Breast epithelium (tissue), 4 donors: ENCODE data around the gene UBTFL1. TPM values are rescaled to one million over a fixed set of nuclear protein-coding genes. Genes with fewer than 3 reads are reported as not detected.
"Not testable (repeated sequence)": the region's sequence is repeated elsewhere in the genome, so short reads cannot be mapped to it uniquely, and the experiment has no call there.

Experiments
- DNase-seq, 2 donors: peaks; one replicate each; pipeline ENCODE4 v3.0.0-alpha.2; 2019; ENCODE audit warnings: low spot score in 2 of 2
- H3K27ac ChIP-seq, 2 donors: fragments of 200-600 bp; sonication (generic) in 1 of 2; one replicate each; pipeline ENCODE4 v1.5.1; 2016 to 2019; ENCODE audit warnings: mild to moderate bottlenecking in 1 of 2
- H3K27me3 ChIP-seq, 2 donors: fragments of 200-600 bp; sonication (generic) in 1 of 2; one replicate each; pipeline versions ENCODE4 v1.5.1 to v1.6.0; 2017 to 2019; ENCODE audit warnings: control low read depth in 1 of 2, mild to moderate bottlenecking in 1 of 2
- H3K36me3 ChIP-seq: fragments of 200-600 bp; one replicate; pipeline ENCODE4 v1.5.1; 2019
- H3K4me1 ChIP-seq, 2 donors: fragments of 200-600 bp; sonication (generic); one replicate each; pipeline ENCODE4 v1.5.1; 2016 to 2019; ENCODE audit warnings: control low read depth in 1 of 2
- H3K4me3 ChIP-seq, 3 donors: fragments of 200-600 bp; sonication (generic); 1 replicate in 2 of 3; 2 replicates in 1 of 3; pipeline ENCODE4 v1.5.1; 2016 to 2019; ENCODE audit warnings: mild to moderate bottlenecking in 3 of 3, moderate library complexity in 2 of 3
- H3K9me3 ChIP-seq, 2 donors: fragments of 200-600 bp; sonication (generic) in 1 of 2; one replicate each; pipeline ENCODE4 v1.5.1; 2016 to 2019; ENCODE audit warnings: control low read depth in 1 of 2
- POLR2A ChIP-seq: fragments of 450-650 bp; IDR thresholded peaks from one replicate; pipeline ENCODE4 v1.6.1; 2016; ENCODE audit warnings: antibody characterized with exemption, mild to moderate bottlenecking, moderate library complexity
- POLR2AphosphoS5 ChIP-seq, 3 donors: sonication (generic); formaldehyde crosslinking; IDR thresholded peaks; one replicate each; pipeline ENCODE4 v1.6.1; 2017; ENCODE audit warnings: antibody characterized with exemption in 3 of 3
- intact Hi-C: fragments of 100-400 bp; cut with DNase I; formaldehyde crosslinking; loops from one replicate; pipeline ENCODE4 v1.15.1; 2023; ENCODE audit warnings: low total_unique reads
- total RNA-seq, 3 donors: library from RNA; depleted of rRNA; stranded (reverse); fragments of >200 nt; gene quantifications; one replicate each; pipeline ENCODE4 v1.1.0, GENCODE V29; 2016
- TF ChIP-seq, protein P1 (sequence below), 3 donors: fragments of 450-650 bp; IDR thresholded peaks; one replicate each; pipeline ENCODE4 v1.5.1; 2016 to 2017; ENCODE audit warnings: antibody characterized with exemption in 3 of 3, mild to moderate bottlenecking in 3 of 3, moderate library complexity in 3 of 3

UBTFL1 gene, protein sequence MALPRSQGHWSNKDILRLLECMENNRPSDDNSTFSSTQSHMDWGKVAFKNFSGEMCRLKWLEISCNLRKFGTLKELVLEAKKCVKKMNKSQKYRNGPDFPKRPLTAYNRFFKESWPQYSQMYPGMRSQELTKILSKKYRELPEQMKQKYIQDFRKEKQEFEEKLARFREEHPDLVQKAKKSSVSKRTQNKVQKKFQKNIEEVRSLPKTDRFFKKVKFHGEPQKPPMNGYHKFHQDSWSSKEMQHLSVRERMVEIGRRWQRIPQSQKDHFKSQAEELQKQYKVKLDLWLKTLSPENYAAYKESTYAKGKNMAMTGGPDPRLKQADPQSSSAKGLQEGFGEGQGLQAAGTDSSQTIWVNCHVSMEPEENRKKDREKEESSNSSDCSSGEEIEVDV
- total RNA-seq = not detected

DNA sequence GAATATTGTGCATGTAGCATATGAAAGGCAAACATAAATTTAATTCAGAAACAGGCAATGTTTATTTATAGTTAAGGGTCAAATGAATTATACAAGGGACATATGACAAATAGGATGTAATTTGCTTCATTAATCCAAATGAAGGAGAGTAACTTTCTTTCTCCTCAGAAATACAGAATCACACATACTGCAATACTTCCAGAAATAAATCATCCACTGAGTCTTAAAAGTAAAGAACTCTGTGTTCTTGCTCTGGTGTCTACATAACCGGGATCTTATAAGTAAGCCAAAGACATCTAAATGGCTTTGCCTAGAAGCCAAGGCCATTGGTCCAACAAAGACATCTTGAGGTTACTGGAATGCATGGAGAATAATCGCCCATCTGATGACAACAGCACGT, at the start of gene UBTFL1:
TSS of gene UBTFL1 (plus strand) at position 301 of the 400 bp plus-strand sequence. CDS start at position 301, 0 bp downstream.
- H3K27me3 ChIP-seq, DNase-seq, H3K9me3 ChIP-seq, H3K27ac ChIP-seq, intact Hi-C loops, H3K4me3 ChIP-seq, H3K4me1 ChIP-seq, H3K36me3 ChIP-seq: not testable (repeated sequence)

- H3K27ac ChIP-seq, H3K27me3 ChIP-seq, H3K9me3 ChIP-seq, intact Hi-C loops, H3K4me3 ChIP-seq, H3K4me1 ChIP-seq, H3K36me3 ChIP-seq, DNase-seq: not testable (repeated sequence)
Observed at GRCh38 chr11:90051591-90052209, 34.0 kb upstream of the UBTFL1 start.

DNA sequence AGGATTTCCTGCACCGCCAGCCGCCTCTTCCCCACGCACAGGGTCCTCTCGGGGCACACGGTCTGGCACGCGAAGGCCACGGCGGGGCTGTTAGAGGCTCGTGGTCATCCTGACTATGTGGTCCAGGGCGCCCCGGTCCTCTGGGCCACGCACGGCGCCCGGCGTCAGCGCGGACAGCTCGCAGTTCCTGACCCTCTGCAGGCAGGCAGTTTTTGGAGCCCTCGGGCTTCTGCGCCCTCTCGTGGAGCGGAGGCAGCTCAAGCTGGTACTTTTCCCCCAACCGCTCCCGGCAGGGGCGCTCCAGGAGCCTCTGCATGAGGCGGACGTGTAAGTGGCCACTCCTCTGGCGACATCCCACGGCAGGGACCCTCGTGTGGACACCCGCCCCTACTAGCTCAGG, 33.4 kb upstream of the UBTFL1 start:
- H3K36me3 ChIP-seq, H3K9me3 ChIP-seq, H3K4me3 ChIP-seq, H3K4me1 ChIP-seq, H3K27me3 ChIP-seq, H3K27ac ChIP-seq, intact Hi-C loops, DNase-seq: not testable (repeated sequence)

- not testable (repeated sequence) for H3K4me3 ChIP-seq
Observed at GRCh38 chr11:90053545-90053944, 32.2 kb upstream of the UBTFL1 start.

GRCh38 chr11:90088731-90089130, 3.0 kb downstream of the UBTFL1 start:
- H3K9me3 ChIP-seq, H3K4me1 ChIP-seq, DNase-seq, intact Hi-C loops, H3K27ac ChIP-seq, H3K27me3 ChIP-seq, H3K36me3 ChIP-seq, H3K4me3 ChIP-seq: not testable (repeated sequence)

More at GRCh38 chr11:90053545-90053944, 32.2 kb upstream of the UBTFL1 start:
- H3K9me3 ChIP-seq, H3K4me1 ChIP-seq, intact Hi-C loops, H3K27ac ChIP-seq, H3K36me3 ChIP-seq, H3K27me3 ChIP-seq, DNase-seq: not testable (repeated sequence)

DNA sequence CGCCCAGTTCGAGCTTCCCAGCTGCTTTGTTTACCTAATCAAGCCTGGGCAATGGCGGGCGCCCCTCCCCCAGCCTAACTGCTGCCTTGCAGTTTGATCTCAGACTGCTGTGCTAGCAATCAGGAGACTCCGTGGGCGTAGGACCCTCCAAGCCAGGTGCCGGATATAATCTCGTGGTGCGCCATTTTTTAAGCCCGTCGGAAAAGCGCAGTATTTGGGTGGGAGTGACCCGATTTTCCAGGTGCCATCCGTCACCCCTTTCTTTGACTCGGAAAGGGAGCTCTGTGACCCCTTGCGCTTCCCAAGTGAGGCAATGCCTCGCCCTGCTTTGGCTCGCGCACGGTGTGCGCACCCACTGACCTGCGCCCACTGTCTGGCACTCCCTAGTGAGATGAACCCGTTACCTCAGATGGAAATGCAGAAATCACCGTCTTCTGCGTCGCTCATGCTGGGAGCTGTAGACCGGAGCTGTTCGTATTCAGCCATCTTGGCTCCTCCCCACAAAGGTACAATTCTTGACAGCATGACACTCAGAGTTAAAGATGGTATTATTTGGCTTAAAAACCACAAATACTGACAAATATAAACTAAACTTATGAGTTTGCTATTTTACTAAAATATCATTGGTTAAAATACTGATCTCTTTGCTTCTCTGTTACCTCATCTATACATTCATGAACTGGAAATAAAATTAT, 9.6 kb downstream of the UBTFL1 start:
- intact Hi-C loops = not testable (repeated sequence)

DNA sequence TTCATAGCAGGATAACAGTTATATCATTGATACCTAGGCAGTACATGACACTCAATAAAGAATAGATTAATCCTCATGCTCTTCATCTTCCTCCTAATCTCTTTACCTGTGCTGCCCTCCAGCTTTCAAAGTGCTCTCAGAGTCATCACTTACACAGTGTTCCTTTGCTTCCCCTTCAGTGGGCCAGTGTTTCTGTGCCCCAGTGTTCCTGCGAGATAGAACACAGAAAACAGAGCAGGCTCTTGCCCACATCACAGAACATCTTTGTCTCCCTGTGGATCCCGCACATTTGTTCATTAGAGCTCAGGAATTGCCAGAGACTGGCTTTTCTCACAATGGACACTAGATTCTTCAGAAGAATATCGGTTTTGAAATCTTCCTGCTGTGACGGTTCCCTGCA, 12.5 kb downstream of the UBTFL1 start:
- H3K36me3 ChIP-seq, H3K9me3 ChIP-seq, H3K27ac ChIP-seq, intact Hi-C loops, DNase-seq, H3K27me3 ChIP-seq, H3K4me3 ChIP-seq, H3K4me1 ChIP-seq: not testable (repeated sequence)

More for the DNA sequence above, 9.6 kb downstream of the UBTFL1 start:
- not testable (repeated sequence) for H3K27ac ChIP-seq, H3K4me1 ChIP-seq, H3K27me3 ChIP-seq, H3K4me3 ChIP-seq, H3K9me3 ChIP-seq, DNase-seq, H3K36me3 ChIP-seq

GRCh38 chr11:90100431-90100830, 14.7 kb downstream of the UBTFL1 start:
- no peak for DNase-seq
- H3K4me1 ChIP-seq = no peaks in the 10 kb centered on the region
- H3K27me3 ChIP-seq = no peaks in the 10 kb centered on the region
- H3K4me3 ChIP-seq = no peak overlapping the region
- no peaks in the 10 kb centered on the region for H3K36me3 ChIP-seq
- intact Hi-C loops = no loop called here
- TF ChIP-seq POLR2AphosphoS5 (IDR thresholded peaks at IDR 0.05) = no peak
- TF ChIP-seq POLR2A = no peak
- TF ChIP-seq, protein P1, sequence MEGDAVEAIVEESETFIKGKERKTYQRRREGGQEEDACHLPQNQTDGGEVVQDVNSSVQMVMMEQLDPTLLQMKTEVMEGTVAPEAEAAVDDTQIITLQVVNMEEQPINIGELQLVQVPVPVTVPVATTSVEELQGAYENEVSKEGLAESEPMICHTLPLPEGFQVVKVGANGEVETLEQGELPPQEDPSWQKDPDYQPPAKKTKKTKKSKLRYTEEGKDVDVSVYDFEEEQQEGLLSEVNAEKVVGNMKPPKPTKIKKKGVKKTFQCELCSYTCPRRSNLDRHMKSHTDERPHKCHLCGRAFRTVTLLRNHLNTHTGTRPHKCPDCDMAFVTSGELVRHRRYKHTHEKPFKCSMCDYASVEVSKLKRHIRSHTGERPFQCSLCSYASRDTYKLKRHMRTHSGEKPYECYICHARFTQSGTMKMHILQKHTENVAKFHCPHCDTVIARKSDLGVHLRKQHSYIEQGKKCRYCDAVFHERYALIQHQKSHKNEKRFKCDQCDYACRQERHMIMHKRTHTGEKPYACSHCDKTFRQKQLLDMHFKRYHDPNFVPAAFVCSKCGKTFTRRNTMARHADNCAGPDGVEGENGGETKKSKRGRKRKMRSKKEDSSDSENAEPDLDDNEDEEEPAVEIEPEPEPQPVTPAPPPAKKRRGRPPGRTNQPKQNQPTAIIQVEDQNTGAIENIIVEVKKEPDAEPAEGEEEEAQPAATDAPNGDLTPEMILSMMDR (IDR thresholded peaks at IDR 0.05) = no peak
- no peaks in the 10 kb centered on the region for H3K9me3 ChIP-seq
- H3K27ac ChIP-seq = no peak overlapping the region
